ENCODE measurements around the gene TMEM164. TPM values are rescaled to one million over a fixed set of nuclear protein-coding genes. Genes with fewer than 3 reads are reported as not detected.

TMEM164 gene
- total RNA-seq, 1 donor from 2014 or later, result 84.6 TPM

DNA sequence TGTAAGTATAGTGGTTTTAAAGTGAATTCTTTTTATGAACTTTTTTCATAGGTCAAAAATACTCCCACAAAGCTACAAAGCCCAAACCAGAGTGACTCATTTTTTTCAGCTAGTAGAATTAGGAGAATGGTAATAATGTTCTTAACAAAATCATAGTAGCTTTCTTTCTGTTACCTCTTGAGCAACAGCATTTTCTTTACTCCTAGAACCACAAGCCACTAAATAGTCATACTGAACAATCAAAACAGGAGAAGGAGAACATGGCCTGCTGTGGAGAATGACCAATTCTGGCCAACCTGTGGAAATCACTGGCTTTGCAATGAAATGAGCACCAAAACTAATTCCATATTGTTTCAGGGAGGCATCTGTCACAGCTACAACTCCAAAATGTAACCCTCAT, 202.1 kb downstream of the TMEM164 start:
- no peaks in the 10 kb centered on the region for H3K4me1 ChIP-seq

DNA sequence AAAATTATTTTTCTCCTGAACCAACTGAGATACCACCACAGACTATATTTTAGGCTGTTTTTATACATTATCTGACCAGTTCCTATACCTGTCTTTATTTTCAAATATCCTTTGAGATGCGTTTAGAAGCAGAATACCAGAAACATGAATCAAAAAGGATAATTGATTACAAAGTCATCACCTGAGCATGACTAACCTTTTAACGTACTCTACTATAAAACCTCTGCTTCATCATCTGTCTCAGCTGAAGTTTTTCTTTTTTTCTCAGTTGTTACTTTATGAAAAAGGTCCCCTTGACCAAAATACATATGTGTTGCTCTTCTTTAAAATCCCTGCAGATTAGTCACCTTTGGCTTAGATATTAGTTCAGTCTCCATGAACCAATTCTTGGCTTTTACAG, 205.2 kb downstream of the TMEM164 start:
- intact Hi-C loops (cut with DNase I), result no loop called here
- TF ChIP-seq, protein P1, sequence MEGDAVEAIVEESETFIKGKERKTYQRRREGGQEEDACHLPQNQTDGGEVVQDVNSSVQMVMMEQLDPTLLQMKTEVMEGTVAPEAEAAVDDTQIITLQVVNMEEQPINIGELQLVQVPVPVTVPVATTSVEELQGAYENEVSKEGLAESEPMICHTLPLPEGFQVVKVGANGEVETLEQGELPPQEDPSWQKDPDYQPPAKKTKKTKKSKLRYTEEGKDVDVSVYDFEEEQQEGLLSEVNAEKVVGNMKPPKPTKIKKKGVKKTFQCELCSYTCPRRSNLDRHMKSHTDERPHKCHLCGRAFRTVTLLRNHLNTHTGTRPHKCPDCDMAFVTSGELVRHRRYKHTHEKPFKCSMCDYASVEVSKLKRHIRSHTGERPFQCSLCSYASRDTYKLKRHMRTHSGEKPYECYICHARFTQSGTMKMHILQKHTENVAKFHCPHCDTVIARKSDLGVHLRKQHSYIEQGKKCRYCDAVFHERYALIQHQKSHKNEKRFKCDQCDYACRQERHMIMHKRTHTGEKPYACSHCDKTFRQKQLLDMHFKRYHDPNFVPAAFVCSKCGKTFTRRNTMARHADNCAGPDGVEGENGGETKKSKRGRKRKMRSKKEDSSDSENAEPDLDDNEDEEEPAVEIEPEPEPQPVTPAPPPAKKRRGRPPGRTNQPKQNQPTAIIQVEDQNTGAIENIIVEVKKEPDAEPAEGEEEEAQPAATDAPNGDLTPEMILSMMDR (IDR thresholded peaks at IDR 0.05), result no peak
- no peaks in the 10 kb centered on the region for H3K36me3 ChIP-seq
- no peak overlapping the region for H3K27ac ChIP-seq
- ATAC-seq, result no peak
- H3K9me3 ChIP-seq, result no peaks in the 10 kb centered on the region
- no peak for DNase-seq
- no peak overlapping the region for H3K4me3 ChIP-seq
- no peaks in the 10 kb centered on the region for H3K4me1 ChIP-seq
- no peaks in the 10 kb centered on the region for H3K27me3 ChIP-seq

More for the DNA sequence above, 202.1 kb downstream of the TMEM164 start:
- intact Hi-C loops (cut with DNase I), result no loop called here
- H3K36me3 ChIP-seq, result no peaks in the 10 kb centered on the region
- ATAC-seq, result no peak
- TF ChIP-seq, protein P1 (IDR thresholded peaks at IDR 0.05), result no peak
- H3K27ac ChIP-seq, result no peak overlapping the region
- no peak overlapping the region for H3K4me3 ChIP-seq
- no peaks in the 10 kb centered on the region for H3K27me3 ChIP-seq
- no peaks in the 10 kb centered on the region for H3K9me3 ChIP-seq
- DNase-seq, result no peak

DNA sequence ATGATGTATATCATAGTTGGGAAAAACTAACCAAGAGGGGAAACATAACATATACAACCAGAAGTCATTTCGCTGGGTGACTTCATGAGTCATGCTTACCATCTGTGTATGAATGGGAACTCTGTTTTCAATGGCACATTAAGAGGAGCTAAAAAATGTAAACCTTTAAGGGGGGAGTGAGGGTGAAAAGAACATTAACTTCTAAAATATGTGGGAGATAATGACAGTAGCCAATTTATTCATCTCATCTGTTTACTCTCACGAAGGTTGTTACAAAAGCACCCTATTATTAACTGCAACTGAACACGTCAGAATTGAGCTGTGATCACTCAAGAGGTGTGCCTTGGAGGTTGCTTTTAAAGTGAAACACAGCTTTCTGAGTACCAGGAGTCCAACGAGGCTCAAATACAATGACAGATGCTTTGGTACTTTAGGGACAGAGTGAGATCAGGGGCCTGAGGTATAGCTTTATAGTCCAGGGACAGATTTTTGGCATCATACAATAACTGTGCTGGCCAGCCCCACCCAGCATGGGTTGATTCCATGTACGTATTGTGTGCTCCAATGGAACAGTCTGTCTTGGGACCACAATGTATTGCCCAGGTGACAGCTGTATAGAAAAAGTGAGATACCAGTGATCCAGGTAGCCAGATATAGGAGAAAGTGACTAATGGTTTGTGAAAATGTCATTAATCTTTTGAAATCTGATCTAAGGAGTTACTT, 207.7 kb downstream of the TMEM164 start:
- no peaks in the 10 kb centered on the region for H3K4me1 ChIP-seq
- H3K27ac ChIP-seq, result no peak overlapping the region
- H3K36me3 ChIP-seq, result no peaks in the 10 kb centered on the region
- ATAC-seq (no peak), DNase-seq (no peak)
- intact Hi-C loops (cut with DNase I), result no loop called here
- no peaks in the 10 kb centered on the region for H3K27me3 ChIP-seq
- no peaks in the 10 kb centered on the region for H3K9me3 ChIP-seq
- TF ChIP-seq, protein P1 (IDR thresholded peaks at IDR 0.05), result no peak
- no peak overlapping the region for H3K4me3 ChIP-seq

DNA sequence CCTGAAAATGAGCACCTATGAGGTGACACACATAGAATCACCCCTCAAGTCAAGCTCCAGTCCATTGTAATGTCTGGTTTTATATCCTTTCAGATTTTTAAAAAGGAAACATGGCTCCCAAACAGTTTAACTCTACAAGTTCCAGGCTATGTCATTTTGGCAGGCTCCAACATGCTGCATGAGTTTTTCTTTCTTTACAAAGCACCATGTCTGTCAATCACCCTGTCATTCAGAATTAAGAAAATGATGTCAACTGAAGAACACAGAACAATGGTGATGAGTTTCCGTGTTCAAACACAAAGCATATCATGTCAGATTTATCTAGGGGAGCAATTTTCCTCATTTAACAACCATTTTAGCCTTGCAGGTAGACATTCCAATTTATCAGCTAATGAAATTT, 208.4 kb downstream of the TMEM164 start:
- H3K4me3 ChIP-seq, result no peak overlapping the region
- no peaks in the 10 kb centered on the region for H3K27me3 ChIP-seq
- no peaks in the 10 kb centered on the region for H3K36me3 ChIP-seq
- H3K27ac ChIP-seq, result no peak overlapping the region
- no peak for ATAC-seq
- no peaks in the 10 kb centered on the region for H3K4me1 ChIP-seq
- H3K9me3 ChIP-seq, result no peaks in the 10 kb centered on the region
- DNase-seq, result no peak
- TF ChIP-seq, protein P1 (IDR thresholded peaks at IDR 0.05), result no peak
- intact Hi-C loops (cut with DNase I), result no loop called here

DNA sequence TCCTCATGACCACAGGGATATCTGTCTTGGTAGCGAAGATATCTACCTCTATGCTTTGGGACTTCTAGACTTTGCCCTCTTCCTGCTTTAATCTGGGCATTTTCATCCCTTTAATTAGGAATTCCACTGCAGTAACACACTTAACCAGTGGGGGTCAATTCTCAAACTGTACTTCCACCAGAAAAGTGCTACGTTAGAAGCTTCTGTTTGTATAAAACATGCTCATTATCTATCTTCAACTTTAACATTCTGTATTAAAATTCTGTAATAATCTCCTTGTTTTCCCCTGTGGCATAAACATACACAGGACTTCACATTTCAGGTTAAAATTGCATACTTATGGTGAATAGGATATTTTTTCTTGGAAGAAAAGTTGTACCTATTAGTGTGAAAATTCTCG, 209.4 kb downstream of the TMEM164 start:
- Histone ChIP-seq H3K4me3 (no peak overlapping the region), H3K27ac (no peak overlapping the region), H3K9me3 (no peaks in the 10 kb centered on the region), H3K4me1 (no peaks in the 10 kb centered on the region), H3K36me3 (no peaks in the 10 kb centered on the region), H3K27me3 (no peaks in the 10 kb centered on the region)
- intact Hi-C loops (cut with DNase I), result no loop called here
- DNase-seq (no peak), ATAC-seq (no peak)
- TF ChIP-seq, protein P1 (IDR thresholded peaks at IDR 0.05), result no peak

DNA sequence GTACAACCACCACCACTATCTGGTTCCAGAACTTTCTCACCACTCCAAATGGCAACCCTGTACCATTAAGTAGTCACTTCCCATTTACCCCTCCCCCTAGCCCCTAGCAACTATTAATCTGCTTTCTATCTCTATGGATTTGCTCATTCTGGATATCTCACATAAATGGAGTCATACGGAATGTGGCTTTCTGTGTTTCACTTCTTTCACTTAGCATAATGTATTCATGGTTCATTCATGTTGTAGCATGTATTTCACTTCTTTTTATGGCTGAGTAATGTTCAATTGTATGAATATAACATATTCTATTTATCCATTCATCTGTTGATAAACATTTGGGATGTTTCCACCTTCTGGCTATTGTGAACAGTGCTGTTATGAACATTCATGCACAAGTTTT, 210.3 kb downstream of the TMEM164 start:
- H3K27ac ChIP-seq, result no peak overlapping the region
- no peak overlapping the region for H3K4me3 ChIP-seq
- H3K9me3 ChIP-seq, result no peaks in the 10 kb centered on the region
- no peaks in the 10 kb centered on the region for H3K4me1 ChIP-seq
- H3K36me3 ChIP-seq, result no peaks in the 10 kb centered on the region
- intact Hi-C loops (cut with DNase I), result no loop called here
- TF ChIP-seq, protein P1 (IDR thresholded peaks at IDR 0.05), result no peak
- ATAC-seq, result no peak
- no peak for DNase-seq
- H3K27me3 ChIP-seq, result no peaks in the 10 kb centered on the region
